Stimulated activated CD4-positive, alpha-beta T cell treated with anti-CD3 and anti-CD28 coated beads, Interleukin-1b, Interleukin-23, amount 100 ng/mL, for 1 hour (primary cell): ENCODE measurements around the gene PLCXD3.
"Not testable (repeated sequence)": the region's sequence is repeated elsewhere in the genome, so short reads cannot be mapped to it uniquely, and the experiment has no call there.

ENCODE experiments used
- DNase-seq, 2 donors: peaks; one replicate each; pipeline ENCODE4 v3.0.0-alpha.2; 2020; ENCODE audit warnings: low read depth in 2 of 2

Gene PLCXD3

DNA sequence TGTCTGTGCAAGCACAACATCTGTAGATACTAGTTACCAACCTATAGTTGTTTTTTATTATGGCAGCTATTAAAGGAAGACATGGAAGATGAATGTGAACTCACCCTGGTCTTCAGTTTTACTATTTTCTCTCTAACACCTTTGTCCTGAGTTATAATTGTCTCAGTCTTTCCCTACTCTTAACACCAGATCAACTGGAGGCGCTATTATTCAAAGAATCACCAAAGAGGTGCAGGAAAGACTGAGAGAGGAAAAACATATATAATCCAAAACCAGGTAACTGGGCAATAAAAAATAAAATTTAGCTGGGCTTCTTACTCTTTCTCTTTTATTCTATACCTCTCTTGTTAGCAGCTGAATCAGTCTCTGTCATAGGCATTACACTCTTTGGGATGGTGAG lies 162.8 kb downstream of the PLCXD3 start:
- no peak for DNase-seq

DNA sequence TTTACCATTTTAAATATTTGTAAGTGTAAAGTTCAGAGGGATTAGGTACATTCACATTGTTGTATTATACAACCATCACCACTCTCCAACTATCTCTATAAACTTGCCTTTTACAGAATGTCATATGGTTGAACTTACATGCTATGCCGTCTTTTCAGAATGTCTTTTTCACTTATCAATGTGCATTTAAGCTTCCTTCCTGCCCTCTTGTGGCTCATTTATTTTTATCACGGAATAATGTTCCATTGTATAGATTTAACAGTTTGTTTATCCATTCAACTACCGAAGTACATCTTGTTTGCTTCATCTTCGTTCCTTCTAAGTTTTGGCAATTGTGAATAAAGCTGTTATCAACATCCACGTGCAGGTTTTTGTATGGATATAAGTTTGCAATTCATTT lies 163.8 kb downstream of the PLCXD3 start:
- DNase-seq: no peak

DNA sequence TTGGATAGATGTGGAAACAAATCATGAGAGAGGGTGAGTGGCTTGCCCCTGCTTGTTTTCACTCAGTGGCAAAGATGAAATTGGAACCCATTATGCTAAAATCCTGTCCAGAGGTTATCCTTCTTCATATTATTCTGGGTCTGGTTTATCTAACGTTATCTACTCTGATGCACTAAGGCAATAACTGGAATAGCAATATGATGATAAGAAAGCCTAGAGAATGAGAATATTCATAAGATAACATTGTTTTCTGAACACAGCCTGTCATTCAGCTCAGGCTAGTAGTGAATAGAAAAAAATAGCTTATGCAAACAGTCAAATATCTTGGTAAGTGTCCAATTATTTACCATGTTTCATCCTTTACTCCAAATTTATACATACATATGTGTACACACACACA lies 165.1 kb downstream of the PLCXD3 start:
- no peak for DNase-seq

DNA sequence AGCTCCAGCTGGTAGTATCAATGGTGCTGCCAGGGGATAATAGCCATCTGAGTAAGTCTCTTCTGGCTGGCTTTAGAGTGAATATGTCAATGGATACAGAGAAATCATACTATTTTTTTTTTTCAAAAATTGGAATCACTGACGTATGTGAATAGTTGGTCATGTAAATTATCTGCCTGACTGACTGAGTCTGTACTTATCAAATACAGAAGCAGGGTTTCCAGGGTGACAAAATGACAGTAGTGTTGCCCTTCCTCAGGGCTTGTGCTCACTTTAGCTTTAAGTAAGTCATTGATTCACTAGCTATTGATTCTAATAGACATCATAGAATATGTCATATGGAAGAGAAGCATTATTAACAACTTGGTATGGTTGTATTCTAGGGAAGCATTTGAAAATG lies 171.1 kb downstream of the PLCXD3 start:
- DNase-seq: no peak

DNA sequence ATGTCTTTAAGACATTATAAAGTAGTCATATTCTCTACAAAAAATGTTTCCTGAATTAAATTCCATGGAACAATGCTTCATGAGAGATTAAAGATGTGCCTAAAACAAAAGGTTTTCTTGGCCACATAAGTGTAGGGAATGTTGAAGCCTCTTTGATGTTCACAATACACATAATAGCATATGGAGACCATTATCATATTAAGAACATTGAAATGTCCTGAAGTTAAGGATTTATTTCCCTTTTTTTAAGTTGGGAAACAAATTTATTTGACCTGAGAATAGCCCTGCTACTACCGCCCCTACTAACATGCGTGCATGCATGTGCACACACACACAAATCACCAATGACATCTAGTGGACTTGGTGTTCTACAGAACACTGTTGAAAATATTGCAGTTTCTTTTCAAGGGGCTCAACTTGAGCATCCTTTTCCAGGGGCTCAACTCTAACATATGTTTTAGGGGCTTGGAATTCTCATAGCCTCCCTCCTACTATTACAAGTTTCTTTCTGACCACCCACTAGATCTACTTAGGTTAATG lies 172.2 kb downstream of the PLCXD3 start:
- no peak for DNase-seq

DNA sequence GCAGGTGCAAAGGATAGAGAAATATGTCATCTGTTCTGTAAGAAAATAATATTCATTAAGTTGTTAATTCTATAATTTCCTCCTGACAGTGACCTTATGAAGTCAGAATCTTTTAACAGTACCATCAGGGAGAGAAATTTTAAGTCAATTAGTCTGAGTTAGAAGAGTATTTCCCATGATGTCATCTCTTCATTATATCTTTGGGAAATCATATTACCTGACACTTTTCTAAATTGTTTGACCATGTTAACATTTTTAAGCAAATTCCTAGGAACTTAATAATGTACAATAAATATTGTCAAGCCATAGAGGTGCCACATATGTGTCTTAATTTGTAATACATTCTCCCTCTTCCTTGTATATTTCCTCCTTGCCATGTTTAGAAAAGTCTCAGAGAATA lies 172.7 kb downstream of the PLCXD3 start:
- DNase-seq: no peak

DNA sequence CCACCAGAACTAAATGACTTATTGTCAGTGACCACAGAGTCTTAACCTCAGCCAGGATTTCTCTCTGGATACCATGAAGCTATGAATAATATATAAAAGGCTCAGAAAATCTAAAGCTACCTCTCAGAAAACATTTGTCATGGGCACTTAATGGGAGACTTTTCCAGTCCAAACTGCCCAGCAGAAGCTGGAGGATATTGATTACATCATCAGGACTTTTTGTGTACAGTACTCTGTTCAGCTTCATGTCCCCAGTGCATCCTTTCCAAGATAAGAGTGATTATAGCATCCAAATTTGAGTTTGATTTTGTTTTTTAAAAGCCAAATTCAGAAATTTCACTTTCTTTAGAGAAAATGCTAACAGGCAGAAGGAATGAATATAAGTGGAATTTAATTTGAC lies 173.2 kb downstream of the PLCXD3 start:
- no peak for DNase-seq

DNA sequence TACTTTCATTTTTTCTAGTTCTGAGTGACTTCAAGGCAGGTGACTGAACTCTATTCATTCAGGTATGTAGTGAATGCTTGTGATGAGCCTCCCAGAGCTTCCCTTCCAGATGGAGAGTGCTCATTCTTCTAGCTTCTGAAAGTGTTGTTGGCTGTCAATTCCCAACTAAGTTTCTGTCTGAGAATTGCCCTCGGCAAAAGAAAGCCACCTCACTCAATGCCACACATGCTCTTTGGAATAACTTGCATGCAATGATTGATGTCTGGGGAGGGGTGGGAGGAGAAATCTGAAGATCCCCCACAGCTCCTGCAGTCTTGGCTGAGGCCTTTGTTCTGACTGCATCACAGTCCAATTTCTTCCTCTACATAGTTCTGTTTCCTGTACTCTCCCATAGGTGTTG lies 173.9 kb downstream of the PLCXD3 start:
- DNase-seq: no peak

DNA sequence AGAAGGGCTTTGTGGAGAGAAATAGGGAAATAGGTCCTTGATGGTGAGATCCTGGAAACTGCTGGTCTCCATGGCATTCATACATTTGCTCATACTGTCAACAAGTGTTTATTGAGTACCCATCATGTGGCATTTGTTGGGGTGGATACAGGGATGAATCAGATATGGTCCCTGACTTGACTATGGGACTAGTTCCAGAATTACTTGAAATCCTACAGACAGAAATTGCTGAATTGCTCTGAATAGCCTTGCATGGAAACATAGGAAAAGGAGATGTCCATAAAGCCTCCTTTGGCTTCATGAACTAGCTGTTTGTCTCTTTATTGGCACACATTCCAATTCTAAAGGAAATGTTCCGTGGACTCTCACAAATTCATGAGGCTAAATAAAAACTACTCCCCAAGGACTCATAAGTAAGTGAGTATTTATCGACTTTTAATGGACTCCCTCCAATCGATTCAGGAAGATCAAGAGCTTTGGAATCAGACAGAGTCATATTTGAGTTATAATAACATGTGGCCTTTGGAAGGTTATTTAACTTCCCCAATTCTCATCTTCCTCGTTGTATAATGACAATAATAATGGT lies 174.7 kb downstream of the PLCXD3 start:
- DNase-seq: no peak

DNA sequence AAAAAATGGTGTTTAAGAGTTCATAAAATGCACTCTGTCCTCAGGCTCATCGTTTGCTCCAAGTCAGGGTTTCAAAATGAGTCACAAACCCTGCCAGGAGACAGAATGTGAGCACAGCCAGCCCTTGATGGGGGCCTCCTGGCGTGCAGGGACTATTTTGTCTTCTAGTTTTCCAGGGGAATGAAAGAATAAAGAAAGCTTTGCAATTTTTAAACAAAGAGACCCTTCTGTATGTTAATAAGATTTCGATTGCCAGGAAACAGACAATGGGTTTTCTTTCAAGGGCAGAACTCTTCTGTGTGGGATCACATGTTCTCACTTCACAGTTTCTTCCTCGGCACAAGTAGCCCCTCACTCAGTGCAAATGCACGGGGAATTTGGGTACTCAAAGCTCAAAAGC lies 175.6 kb downstream of the PLCXD3 start:
- no peak for DNase-seq

DNA sequence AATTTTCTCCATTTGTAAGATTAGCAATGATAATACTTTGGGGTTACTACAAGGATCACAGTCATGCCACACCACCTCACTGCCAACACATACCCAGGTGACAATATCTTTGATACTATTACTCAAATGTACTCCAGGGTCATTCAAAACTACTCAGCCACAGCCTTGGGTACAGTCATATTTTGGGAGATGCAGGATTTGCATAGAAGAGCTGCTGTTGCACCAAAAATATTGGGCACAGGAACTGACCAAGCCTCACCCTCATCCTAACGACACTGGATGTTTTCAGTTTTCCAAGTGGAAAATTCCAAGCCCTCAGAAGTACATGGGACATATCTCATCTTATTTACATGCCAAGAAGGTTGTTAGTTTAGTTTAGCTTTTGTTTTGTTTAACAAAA lies 176.2 kb downstream of the PLCXD3 start:
- no peak for DNase-seq

DNA sequence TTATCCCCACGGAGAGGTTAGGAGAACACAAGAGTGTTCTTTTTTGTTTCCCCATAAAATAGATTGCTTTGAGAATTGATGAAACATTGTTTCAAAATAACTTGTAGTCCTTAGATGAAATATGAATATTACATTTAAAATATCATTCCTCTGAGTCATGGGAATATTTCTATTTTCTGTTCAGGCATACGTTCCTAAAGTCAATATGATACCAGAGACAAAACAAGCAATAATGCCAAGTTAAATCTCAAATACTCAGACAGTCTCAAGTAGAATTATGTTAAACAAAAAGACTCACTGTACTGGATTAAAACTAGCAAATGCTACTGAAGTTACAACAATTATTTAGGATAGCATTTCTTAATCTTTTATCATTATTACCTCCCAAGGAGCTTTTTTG lies 185.3 kb downstream of the PLCXD3 start:
- no peak for DNase-seq

DNA sequence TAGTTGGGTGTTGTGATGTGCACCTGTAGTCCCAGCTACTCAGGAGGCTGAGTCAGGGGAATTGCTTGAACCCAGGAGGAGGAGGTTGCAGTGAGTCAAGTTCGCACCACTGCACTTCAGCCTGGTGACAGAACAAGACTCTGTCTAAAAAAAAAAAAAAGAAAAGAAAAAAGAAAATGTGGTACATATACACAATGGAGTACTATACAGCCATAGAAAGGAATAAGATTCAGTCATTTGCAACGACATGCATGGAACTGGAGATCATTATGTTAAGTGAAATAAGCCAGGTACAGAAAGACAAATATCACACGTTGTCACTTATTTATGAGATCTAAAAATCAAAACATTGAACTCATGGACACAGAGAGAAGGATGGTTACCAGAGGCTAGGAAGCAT lies 187.6 kb downstream of the PLCXD3 start:
- DNase-seq: not testable (repeated sequence)

DNA sequence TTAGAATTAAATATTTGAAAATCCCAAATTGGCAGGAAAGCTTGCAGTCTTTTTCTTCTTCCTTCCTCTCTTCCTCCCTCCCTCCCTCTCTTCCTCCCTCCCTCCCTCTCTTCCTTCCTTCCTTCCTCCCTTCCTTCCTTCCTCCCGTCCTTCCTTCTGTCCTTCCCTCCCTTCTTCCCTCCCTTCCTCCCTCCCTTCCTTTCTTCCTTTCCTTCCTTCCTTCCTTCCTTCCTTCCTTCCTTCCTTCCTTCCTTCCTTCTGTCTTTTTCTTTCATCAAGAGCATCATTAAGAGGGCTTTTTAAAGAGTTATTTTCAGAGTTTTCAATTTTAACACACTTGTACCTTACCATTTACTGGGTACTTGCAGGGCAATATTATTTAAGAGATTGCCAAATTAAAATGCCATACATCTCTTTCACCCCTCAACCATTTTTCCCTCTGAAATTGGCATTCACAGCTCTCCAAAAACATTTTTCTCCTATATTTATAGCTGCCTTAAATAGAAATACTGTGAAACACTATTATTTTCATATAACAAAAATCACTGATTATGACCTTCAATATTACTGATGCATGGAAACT lies 197.8 kb downstream of the PLCXD3 start:
- no peak for DNase-seq

DNA sequence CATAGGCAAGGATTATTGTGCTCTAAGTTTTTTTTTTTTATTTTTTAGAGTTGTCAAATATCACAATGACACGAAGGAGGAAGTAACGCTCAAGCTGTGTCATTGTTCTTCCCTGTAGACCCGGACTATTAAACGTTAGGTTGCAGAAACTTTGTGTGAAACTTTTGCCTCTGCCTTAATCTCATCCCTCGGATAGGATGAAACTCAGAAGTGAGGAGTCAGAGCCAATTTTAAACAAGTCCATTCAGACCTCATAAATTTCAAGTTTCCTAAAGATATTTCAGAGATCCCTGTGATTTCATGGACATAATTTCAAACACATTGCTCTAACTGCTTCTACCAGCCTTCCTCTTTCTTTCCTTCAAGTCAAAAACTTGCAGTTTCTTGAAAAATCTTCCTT lies 198.3 kb downstream of the PLCXD3 start:
- no peak for DNase-seq

DNA sequence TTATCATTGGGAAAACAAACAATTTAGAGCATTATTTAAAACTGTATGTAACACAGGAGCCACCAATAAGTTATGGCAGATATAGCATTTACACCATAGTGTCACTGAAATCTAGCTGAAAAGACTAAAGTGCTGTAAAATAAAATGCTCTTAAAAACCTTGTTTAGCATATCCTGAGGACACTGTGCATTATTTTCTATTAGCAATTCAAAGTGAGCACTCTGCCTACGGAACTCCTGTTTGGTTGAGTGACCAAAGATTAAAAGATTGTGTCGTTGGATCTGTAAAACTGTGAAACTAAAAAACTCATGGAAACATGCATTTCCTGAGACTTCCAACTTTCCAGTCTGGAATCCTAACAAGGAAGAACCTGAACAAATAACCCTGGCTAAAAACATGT lies 201.1 kb downstream of the PLCXD3 start:
- DNase-seq: no peak

DNA sequence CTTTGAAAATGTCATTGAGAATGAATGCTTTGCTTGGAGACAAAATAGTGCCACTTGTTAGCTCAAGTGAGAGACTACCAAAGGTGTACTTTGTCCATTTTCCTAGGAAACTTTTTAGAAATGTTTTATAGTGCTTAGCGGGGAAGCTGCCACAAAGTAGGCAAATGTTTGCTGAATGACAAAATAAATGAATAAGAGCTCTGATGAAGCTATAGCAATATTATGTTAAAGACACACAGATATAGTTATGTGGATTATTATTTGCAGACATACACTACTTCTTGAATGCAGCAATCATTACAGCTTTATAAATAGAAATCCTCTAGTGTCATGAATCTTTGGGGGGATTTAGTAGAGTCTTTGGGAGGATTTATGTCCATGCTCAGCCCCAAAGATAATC lies 204.4 kb downstream of the PLCXD3 start:
- no peak for DNase-seq

DNA sequence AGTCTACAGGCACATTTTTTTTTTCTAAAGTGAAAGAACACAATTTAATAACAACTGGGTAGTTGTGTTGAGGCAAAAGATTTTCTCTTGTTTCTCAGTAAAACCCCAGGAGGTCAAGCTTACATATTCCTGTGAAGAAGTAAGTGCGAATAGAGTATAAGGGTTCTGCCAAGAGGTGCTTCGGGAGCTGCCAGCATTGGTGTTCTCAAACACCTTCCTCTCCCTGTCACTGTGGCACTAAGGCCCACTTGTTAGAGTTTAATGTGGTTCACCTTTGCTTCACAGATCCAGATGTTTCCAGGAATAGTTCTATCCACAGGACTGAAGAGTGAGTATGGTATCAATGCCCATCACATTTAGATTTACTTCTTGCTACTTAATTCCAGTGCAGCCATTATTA lies 205.3 kb downstream of the PLCXD3 start:
- DNase-seq: no peak

DNA sequence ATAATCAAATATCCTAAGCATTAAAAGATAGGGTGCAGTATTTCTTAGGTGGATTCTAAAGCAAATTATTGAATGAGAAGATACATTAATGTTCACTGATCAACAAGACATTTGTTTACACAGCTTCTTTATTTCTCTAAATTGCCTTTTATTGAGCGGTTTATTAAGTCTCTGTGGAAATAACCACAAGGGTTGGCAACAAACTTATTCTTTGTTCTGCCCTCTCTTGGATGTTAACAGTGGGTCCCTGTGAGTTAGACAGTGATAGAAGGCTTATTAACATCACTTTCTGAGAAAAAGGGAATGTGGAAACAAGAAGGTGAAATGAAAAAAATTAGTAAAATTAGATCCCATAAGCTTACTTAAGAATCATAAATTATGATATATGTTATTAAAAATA lies 214.3 kb downstream of the PLCXD3 start:
- DNase-seq: no peak

DNA sequence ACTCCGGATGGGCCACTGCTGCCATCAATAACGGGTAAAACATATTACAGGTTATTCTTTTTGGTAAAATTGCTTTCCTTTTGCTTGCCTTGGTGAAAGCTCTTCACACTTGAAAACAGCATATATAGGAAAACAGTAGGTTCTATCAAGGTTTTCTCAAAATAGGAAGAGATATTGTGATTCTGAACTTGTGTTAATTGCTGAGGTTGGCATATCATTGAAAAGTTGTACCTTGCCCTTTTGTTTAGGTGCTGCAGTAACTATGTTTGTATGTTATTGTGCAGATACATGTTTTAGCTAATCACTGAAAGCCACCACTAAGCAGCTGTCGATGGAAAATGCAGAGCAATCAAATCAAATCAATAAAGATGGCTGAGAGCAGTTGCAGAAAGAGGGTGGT lies 219.1 kb downstream of the PLCXD3 start:
- no peak for DNase-seq

DNA sequence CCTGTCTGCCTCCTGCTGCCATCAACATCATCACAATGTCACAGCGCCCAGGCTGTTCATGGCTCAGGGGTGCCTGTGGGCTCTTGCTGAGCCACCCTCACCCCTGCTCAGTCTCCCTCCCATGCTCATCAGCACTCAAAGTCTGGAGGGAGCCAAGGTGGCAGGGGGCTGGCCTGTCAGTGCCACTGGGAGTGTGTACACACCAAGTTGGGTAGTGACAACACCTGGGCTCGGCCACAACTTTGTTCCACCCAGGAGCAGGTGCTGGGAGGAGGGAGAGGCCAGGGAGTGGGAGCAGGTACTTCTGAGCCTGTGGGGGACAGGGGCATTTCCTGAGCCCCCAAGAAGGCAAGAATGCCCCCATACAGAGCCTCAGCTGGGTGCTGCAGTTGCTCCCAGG lies 219.6 kb downstream of the PLCXD3 start:
- DNase-seq: no peak

DNA sequence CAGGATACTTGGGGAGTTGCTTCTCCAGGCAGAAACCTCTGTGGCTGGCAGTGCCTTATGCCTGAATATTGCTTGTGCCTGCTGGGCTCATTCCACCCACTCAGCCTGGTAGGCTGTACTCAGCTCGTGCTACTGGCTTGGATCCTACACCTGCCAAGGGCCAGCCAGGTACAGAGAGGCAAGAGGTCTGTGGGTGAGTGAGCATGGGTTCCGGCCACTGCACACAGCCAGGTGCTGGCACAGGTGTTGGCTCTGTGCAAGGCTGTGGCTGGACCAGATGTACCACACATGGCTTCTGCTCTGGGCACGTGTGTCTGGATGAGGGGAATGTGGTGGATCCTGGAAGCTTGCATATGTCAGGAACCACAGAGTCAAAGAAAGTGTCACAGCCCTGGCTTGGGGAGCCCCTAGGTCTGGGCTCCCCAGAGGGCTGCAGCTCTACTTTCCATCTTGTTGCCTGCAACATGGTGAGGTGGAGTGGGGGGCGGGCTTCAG lies 220.4 kb downstream of the PLCXD3 start:
- DNase-seq: no peak

DNA sequence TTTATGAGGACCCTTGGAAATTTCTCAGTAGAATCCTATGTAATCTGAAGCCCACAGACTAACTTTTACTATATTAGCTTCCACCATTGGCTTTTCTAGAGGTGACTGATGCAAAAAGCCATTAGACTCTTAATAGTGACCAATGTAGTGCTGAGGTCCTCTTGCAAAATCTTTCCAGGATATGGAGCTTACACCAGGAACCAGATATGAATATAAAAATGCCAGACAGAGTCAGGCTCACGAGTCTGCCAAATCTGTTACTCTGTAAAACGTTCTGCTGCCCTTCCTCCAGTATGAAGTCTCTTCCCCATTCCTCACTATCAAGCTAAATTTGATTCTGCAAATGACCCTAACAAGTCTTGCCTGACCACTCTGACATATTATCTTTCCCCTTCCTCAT lies 223.7 kb downstream of the PLCXD3 start:
- no peak for DNase-seq

DNA sequence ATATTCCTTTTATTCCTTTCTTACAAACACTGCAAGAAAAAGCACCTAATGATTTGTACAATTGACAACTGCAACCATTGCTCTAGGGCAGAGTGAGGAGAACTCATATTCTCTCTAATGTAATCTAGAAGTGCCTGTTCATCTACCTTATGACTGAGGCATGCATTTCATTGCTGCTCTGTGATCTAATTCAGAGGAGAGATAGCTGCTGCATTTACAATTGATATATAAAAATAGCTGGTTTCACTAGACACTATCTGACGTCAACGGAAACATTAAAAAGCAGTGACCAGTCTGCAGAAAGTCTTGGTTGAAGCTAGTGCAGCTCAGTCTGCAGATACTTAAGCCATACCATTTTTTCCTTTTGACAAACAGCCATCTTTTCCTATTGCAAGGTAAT lies 224.2 kb downstream of the PLCXD3 start:
- no peak for DNase-seq
